Activated B cell treated with CpG ODN at 0.5 μM for 24 hours (primary cell): ENCODE results near the gene BRCA1. TPM values are rescaled to one million over a fixed set of nuclear protein-coding genes. Genes with fewer than 3 reads are reported as not detected.

Experiments
- ATAC-seq: fragments of 200-7000 bp; cut with Tn5 transposase; one replicate; pipeline ENCODE4 v1.10.0; 2021; ENCODE audit warnings: low read depth, mild to moderate bottlenecking, moderate library complexity
- CTCF ChIA-PET: fragments of 350-600 bp; sonication (Branson Sonifier 250); formaldehyde crosslinking; loops from one replicate; lab custom pipeline; 2021; ENCODE audit warnings: antibody characterized with exemption; lab: Charles Lee
- POLR2A ChIA-PET: fragments of 350-600 bp; sonication (Branson Sonifier 250); formaldehyde crosslinking; loops from one replicate; lab custom pipeline; 2021; ENCODE audit warnings: antibody characterized with exemption; lab: Charles Lee
- DNase-seq: peaks from one replicate; pipeline ENCODE4 v3.0.0; 2022
- H3K27ac Mint-ChIP-seq: one replicate; pipeline ENCODE4 v1.8.0; 2020; ENCODE audit warnings: mixed read lengths
- H3K27me3 Mint-ChIP-seq: one replicate; pipeline ENCODE4 v1.8.0; 2021; ENCODE audit warnings: mixed read lengths
- H3K36me3 Mint-ChIP-seq: one replicate; pipeline ENCODE4 v1.8.0; 2021; ENCODE audit warnings: low read depth, mixed read lengths
- H3K4me1 Mint-ChIP-seq: one replicate; pipeline ENCODE4 v1.8.0; 2021; ENCODE audit warnings: mixed read lengths
- H3K4me3 Mint-ChIP-seq: one replicate; pipeline ENCODE4 v1.8.0; 2020; ENCODE audit warnings: mild to moderate bottlenecking, mixed read lengths
- H3K9me3 Mint-ChIP-seq: one replicate; pipeline ENCODE4 v1.8.0; 2020; ENCODE audit warnings: mixed read lengths
- intact Hi-C: fragments of 100-400 bp; cut with micrococcal nuclease; formaldehyde crosslinking; loops from one replicate; pipeline ENCODE4 v1.15.1; 2024
- total RNA-seq: library from RNA; stranded (reverse); gene quantifications from 2 replicates; pipeline ENCODE4 v1.2.3, GENCODE V29; 2022
- TF ChIP-seq, protein P1 (sequence below): fragments of 200-600 bp; IDR thresholded peaks from one replicate; pipeline ENCODE4 v1.8.0; 2022; ENCODE audit warnings: antibody characterized with exemption, mild to moderate bottlenecking

Gene BRCA1
- total RNA-seq, 1 donor from 2014 or later = 13.3 TPM

GRCh38 chr17:43025766-43026537 lies 99.2 kb downstream of the BRCA1 start:
- no peak for ATAC-seq
- Mint-ChIP-seq H3K9me3 (no peaks in the 10 kb centered on the region), H3K27ac (peak overlapping the region; percentile 50), H3K27me3 (no peaks in the 10 kb centered on the region), H3K4me1 (peaks cover 22% of the 10 kb centered on the region), H3K4me3 (peak overlapping the region; percentile 38), H3K36me3 (peaks cover 6% of the 10 kb centered on the region)
- intact Hi-C loops = no loop called here
- CTCF ChIA-PET = interaction anchor here (2.3 kb wide), 1 partner anchor 28 kb away, joined by 8 read pairs; the partner anchor contains the start of gene RPL27
- no peak for DNase-seq
- TF ChIP-seq, protein P1, sequence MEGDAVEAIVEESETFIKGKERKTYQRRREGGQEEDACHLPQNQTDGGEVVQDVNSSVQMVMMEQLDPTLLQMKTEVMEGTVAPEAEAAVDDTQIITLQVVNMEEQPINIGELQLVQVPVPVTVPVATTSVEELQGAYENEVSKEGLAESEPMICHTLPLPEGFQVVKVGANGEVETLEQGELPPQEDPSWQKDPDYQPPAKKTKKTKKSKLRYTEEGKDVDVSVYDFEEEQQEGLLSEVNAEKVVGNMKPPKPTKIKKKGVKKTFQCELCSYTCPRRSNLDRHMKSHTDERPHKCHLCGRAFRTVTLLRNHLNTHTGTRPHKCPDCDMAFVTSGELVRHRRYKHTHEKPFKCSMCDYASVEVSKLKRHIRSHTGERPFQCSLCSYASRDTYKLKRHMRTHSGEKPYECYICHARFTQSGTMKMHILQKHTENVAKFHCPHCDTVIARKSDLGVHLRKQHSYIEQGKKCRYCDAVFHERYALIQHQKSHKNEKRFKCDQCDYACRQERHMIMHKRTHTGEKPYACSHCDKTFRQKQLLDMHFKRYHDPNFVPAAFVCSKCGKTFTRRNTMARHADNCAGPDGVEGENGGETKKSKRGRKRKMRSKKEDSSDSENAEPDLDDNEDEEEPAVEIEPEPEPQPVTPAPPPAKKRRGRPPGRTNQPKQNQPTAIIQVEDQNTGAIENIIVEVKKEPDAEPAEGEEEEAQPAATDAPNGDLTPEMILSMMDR = no peak
- POLR2A ChIA-PET = interaction anchor here (0.7 to 3.8 kb wide), 5 partner anchors 99 to 519 kb away, joined by 3 to 53 read pairs (median 7); partner anchors contain the start of genes BRCA1, DHX8 and TMEM106A

DNA sequence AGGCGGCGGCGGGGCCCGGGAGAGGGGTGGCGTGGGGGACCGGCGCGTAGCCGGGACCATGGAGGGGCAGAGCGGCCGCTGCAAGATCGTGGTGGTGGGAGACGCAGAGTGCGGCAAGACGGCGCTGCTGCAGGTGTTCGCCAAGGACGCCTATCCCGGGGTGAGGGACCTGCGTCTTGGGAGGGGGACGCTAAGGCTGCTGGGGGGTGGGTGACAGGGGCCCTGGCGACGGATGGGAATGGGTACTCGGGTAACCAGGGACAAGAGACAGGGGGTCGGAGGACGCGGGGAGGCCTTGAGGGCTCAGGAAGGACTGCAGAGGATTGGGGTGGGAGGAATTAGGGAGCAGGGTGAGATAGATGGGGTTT lies 99.9 kb downstream of the BRCA1 start:
- ChIA-PET POLR2A (interaction anchor here (1.1 to 3.8 kb wide), 9 partner anchors 27 to 458 kb away, joined by 4 to 53 read pairs (median 13); partner anchors contain the start of genes BRCA1, DHX8, NBR1 and RPL27), CTCF (interaction anchor here (0.5 to 2.3 kb wide), 2 partner anchors 27 to 199 kb away, joined by 3 to 8 read pairs; partner anchors contain the start of gene RPL27)
- TF ChIP-seq, protein P1 = no peak
- Mint-ChIP-seq H3K27ac (no peak overlapping the region), H3K4me1 (peaks cover 24% of the 10 kb centered on the region), H3K9me3 (no peaks in the 10 kb centered on the region), H3K27me3 (no peaks in the 10 kb centered on the region), H3K4me3 (peak overlapping the region; percentile 73), H3K36me3 (peaks cover 6% of the 10 kb centered on the region)
- ATAC-seq (no peak), DNase-seq (no peak)
- intact Hi-C loops = no loop called here

DNA sequence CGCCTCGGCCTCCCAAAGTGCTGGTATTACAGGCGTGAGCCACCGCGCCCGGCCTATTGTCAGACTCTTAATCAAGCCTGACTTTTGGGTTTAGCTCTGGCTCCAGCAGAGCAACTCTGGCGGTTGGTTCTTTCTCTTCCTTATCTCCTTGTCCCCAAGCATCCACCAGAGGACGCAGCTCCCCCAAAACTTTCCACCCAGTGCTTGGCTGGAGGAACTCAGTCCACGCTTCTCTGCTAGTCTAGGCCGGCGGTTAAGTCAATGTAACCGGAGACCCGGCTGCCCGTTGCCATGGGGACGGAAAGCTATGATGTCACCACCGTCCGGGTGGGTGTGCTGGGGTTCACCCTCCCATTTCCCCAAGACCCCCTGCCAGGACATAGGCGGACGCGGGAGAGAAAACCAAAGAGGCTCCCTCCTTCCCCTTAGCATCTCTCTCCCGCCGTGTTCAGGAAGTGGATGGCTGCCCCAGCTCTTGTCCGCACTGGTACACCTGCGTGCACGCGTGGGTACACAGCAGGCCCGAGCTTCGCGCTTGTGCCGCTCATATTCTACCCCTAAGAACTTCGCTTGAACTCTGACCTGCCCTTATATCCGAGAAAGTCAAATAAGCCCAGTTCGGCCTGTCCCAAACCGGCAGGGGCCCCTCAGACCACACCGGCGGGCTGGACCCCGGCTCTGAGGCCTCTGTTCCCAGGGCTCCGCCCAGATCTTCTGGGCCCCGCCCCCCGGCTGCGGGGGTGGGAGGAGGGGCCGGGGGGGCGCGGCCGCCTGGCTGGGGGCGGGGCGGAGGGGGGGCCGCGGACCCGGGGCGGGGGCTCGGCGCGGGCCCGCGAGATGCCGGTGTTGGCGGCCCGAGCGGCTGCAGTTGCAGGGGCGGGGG lies 100.5 kb downstream of the BRCA1 start, which contains the start of gene RND2:
Gene RND2 (plus strand): TSS at position 825 of the 883 bp plus-strand sequence. CDS start 117 bp downstream, outside the sequence.
- H3K27me3 Mint-ChIP-seq = no peaks in the 10 kb centered on the region
- POLR2A ChIA-PET = interaction anchor here (0.6 to 3.8 kb wide), 17 partner anchors 9 to 459 kb away, joined by 3 to 53 read pairs (median 7); partner anchors contain the start of genes BECN1, BRCA1, DHX8 and IFI35
- ATAC-seq (peak; percentile 65), DNase-seq (peak; percentile 79)
- no peaks in the 10 kb centered on the region for H3K9me3 Mint-ChIP-seq
- H3K4me1 Mint-ChIP-seq = peaks cover 24% of the 10 kb centered on the region
- H3K4me3 Mint-ChIP-seq = peak within 1 kb of the TSS; percentile 92
- intact Hi-C loops = loop anchor here (1.0 to 5.0 kb wide), 5 partner anchors 146 to 459 kb away; partner anchors contain the start of genes DHX8 and TMEM106A
- TF ChIP-seq, protein P1 = no peak
- peaks cover 6% of the 10 kb centered on the region for H3K36me3 Mint-ChIP-seq
- H3K27ac Mint-ChIP-seq = peak within 1 kb of the TSS; percentile 87
- CTCF ChIA-PET = interaction anchor here (0.5 to 2.3 kb wide), 5 partner anchors 12 to 200 kb away, joined by 3 to 8 read pairs (median 4); partner anchors contain the start of genes RPL27 and TMEM106A

DNA sequence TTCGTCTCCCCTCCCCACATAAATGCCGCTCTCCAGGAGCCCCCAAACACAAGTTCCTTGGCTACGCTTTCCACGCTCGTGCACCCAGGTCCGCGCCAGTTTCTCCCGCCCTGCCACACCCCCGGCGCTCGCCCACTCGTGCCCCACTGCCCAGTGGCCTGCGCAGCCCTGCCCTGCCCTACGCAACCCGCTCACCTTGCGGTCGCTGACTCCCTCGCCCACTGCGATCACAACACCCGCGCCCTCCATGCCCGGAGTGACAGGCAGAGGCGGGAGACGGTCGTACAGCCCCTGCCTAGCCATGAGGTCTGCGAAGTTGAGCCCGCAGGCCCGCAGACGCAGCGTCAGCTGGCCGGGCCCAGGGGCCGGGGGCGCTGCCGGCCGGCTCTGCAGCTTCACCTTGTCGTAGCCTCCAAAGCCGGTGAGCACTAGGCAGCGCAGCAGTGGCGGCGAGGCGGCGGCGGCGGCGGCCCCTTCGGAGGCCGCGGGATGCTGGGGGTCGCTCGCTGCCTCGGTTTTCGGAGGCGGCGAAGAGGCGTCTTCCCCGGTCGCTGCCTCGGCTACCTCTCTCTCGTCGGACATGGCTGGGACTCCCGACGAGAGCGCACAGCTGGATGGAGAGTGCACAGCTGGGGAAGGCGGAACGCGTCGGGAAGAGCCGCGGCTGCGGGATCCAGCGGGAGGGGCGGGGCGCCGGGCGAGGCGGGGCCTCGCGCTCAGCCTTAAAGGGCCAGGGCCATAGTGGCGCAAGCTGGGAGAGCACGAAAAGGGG lies 103.2 kb downstream of the BRCA1 start, which contains the start of gene VAT1:
Gene VAT1 (minus strand): TSS at position 645 of the 772 bp plus-strand sequence. CDS start 63 bp downstream, at position 582.
- Mint-ChIP-seq H3K4me3 (peak within 1 kb of the TSS; percentile 92), H3K36me3 (peaks cover 11% of the 10 kb centered on the region), H3K9me3 (no peaks in the 10 kb centered on the region), H3K27ac (peak within 1 kb of the TSS; percentile 78), H3K4me1 (peaks cover 24% of the 10 kb centered on the region), H3K27me3 (no peaks in the 10 kb centered on the region)
- POLR2A ChIA-PET = interaction anchor here (0.6 to 2.5 kb wide), 15 partner anchors 9 to 1099 kb away, joined by 3 to 22 read pairs (median 5); partner anchors contain the start of genes BRCA1, IFI35, RPL27 and TMEM106A
- CTCF ChIA-PET = interaction anchor here (0.9 kb wide), 1 partner anchor 24 kb away, joined by 3 read pairs; the partner anchor contains the start of gene RPL27
- peak; percentile 66 for DNase-seq
- peak; percentile 46 for ATAC-seq
- TF ChIP-seq, protein P1 = no peak
- intact Hi-C loops = loop anchor here (1.0 to 5.0 kb wide), 4 partner anchors 15 to 190 kb away; partner anchors contain the start of genes BRCA1, IFI35, RPL27 and TMEM106A
